ENCODE results near the gene DYSF.

DNA sequence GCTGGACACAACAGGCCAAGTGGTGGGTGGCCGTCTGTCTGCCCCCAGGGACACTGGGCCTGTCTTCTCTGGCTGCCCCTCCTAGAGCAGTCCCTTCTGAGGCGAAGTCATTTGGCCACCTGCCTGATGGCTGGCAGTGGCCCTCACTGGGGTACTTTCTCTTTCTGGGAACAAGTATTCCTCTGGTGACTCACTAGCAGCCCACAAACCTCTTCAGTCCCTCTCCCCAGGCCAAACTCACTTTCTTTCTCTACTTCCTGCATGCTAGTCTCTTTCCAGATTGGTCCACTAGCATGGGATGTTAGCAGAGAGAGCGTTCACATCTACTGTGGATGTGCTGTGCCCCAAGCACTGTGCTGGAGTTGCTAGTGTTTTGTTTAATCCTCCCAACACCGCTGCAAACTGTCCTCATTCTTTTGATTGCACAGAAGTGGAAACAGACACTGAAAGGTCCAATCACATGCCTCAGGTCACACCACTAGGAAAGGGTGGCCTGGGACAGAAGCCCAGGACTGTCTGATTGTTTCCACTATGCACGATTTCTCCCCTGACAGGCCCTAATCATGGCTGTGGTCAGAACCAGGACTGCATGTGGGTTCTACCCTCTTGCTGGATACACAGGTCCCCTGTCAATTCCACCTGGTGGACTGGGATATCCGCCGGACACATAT lies 5.2 kb downstream of the DYSF start:
- no peak for TF ChIP-seq CTCF (IDR thresholded peaks at IDR 0.05)
- TF ChIP-seq POLR2A (IDR thresholded peaks at IDR 0.05) = no peak

Measured in esophagus squamous epithelium (tissue), 4 donors.